ENCODE results near the gene MORC3.

DNA sequence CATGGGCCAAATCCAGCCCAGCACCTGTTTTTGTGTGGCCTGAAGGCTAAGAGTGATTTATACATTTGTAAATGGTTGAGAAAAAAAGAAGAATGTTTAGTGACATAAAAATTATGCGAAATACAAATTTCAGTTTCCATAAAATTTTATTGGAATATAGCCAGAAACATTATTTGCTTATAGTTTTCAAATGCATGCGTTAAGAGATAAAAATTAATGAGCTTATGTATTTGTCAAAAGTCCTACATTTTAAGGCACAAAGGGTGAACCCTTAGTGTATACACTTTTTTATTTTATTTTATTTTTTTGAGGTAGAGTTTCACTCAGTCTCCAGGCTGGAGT, 2.1 kb downstream of the MORC3 start:
- TF ChIP-seq, protein P1, sequence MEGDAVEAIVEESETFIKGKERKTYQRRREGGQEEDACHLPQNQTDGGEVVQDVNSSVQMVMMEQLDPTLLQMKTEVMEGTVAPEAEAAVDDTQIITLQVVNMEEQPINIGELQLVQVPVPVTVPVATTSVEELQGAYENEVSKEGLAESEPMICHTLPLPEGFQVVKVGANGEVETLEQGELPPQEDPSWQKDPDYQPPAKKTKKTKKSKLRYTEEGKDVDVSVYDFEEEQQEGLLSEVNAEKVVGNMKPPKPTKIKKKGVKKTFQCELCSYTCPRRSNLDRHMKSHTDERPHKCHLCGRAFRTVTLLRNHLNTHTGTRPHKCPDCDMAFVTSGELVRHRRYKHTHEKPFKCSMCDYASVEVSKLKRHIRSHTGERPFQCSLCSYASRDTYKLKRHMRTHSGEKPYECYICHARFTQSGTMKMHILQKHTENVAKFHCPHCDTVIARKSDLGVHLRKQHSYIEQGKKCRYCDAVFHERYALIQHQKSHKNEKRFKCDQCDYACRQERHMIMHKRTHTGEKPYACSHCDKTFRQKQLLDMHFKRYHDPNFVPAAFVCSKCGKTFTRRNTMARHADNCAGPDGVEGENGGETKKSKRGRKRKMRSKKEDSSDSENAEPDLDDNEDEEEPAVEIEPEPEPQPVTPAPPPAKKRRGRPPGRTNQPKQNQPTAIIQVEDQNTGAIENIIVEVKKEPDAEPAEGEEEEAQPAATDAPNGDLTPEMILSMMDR (optimal IDR thresholded peaks at IDR 0.05 in 1 of 3, IDR thresholded peaks at IDR 0.05 in 1 of 3, conservative IDR thresholded peaks at IDR 0.05 in 1 of 3; ENCODE audit: extremely low read depth in 1 of 3, insufficient read depth in 2 of 3, low read length in 3 of 3), result no peak
- no peak for TF ChIP-seq EZH2 (IDR thresholded peaks at IDR 0.05; ENCODE audit: low read length)

All from keratinocyte (primary cell).